Measurements from ENCODE around the gene RNF5.

DNA sequence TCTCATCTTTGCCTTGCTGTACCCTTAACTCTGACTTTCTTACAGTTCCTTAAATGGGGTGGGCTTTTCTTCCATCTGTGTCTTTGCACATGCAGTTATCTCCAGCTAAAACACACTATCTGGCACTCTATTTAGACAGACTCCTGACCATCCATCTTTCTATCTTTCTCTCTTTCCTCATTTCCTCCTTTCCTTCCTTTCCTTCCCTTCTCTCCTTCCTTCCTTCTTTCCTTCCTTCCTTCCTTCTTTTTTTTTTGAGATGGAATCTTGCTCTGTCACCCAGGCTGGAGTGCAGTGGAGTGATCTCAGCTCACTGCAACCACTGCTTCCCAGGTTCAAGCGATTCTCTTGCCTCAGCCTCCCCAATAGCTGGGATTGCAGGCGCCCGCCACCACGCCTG lies 37.4 kb downstream of the RNF5 start:
- TF ChIP-seq EZH2 (optimal IDR thresholded peaks at IDR 0.05; ENCODE audit: low read depth, low read length) = no peak
- no peak for TF ChIP-seq EZH2phosphoT487 (IDR thresholded peaks at IDR 0.05; ENCODE audit: low read length)

Measured in MM.1S (cell line).